ENCODE results near the gene CCDC60.

GRCh38 chr12:119479121-119479561 lies 144.6 kb downstream of the CCDC60 start:
- TF ChIP-seq POLR2AphosphoS2 (IDR thresholded peaks at IDR 0.05; ENCODE audit: low read depth, low read length), result no peak
- no peak for TF ChIP-seq POLR2A (IDR thresholded peaks at IDR 0.05; ENCODE audit: low read depth, low read length)
- TF ChIP-seq ATF3 (IDR thresholded peaks at IDR 0.05; ENCODE audit: borderline replicate concordance, extremely low read depth, low read depth, low read length), result no peak
- no peak for TF ChIP-seq HCFC1 (IDR thresholded peaks at IDR 0.05; ENCODE audit: low read length)
- no peak for TF ChIP-seq CTCF (IDR thresholded peaks at IDR 0.05 in 2 of 3, conservative IDR thresholded peaks at IDR 0.05 in 1 of 3; ENCODE audit: control insufficient read depth in 2 of 3, extremely low read depth in 1 of 3, insufficient read depth in 1 of 3, low read depth in 3 of 3, low read length in 3 of 3)

Data from GM12878 (cell line).